Inflammatory macrophage (primary cell): ENCODE measurements around the gene NOL4L.
"Not testable (repeated sequence)": the region's sequence is repeated elsewhere in the genome, so short reads cannot be mapped to it uniquely, and the experiment has no call there.

Experiments
- DNase-seq, 2 donors: peaks; one replicate each; pipeline ENCODE4 v3.0.0-alpha.2; 2020 to 2022

The NOL4L gene

DNA sequence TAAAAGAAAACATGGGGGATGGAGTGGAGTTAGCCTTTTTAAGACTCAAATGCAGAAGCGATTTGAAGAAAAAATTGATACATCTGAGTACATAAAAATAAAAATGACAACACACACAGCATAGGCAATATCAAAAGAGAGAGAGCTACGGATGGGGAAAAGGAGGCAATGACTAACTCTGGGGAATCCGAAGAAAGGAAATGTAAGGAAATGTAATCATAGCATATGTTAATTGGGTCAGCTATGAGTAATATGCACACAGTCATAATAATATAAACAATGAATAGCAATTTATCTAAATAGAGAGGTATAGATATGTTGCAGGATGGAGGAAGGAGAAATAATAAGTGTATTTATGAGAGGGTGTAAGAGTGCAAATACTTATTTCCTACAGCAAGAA, 83.4 kb downstream of the NOL4L start:
- DNase-seq, result no peak

DNA sequence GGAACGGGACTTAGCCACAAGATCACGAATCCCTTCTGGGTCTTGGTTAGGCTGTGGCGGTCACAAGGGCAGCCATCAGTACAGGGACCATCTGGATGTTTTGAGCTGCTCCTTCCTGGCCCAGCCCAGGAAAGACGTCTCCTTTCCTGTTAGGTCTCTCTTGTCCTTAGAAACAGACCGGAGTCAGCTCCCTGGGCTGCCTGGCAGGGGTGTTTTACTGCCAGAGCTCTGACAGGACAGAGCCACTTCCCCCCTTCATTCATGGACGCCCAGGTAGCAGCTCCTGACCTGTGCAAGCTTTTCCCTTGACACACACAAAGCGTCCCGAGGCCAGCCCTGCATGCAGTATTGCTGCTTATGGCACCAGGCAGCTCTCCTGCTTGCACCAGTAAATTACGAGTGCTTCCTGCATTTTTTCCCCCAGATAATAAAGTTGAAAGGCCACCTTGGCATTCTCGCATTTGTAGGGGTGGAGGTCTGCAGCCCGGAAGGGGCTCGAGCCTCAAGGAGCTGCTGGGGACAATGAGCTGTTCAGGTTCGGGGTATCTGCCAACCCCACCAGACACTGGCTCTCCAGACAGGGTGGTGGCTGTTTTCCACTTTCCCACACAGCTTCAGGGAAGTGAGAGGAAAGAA, 87.4 kb downstream of the NOL4L start:
- DNase-seq, result no peak

DNA sequence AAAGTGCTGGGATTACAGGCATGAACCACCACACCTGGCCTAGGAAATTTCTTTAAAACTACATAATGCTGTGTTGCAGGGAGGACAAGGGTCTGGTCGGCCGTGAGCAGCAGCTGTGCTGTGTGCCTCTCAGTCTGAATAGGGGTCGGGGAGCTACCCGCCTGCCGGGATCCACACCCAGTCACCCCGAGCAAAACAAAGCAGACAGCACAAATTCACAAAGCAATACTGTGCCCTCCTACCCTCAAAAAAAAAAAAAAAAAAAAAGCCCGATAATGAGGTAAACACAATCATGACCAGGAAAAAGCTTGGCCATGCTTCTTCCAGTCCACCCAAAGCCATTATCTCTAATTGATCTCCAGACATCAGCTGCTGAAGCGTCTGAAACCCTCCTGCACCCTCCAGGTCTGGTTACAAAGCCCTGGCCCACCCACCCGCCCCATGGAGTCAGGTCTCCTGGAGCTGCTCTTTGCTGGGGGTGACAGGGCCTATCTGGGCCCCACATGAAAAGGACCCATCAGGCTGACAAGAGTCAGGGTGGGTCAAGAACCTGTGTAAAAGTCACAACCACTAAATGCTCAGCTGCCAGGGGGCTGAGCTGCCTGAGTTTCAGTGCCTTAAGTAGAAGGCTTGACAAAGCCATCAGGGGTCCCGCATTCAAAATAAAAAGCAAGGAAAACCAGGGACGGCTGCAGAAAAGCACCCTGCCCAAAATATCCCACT, 88.2 kb downstream of the NOL4L start:
- DNase-seq, result no peak

DNA sequence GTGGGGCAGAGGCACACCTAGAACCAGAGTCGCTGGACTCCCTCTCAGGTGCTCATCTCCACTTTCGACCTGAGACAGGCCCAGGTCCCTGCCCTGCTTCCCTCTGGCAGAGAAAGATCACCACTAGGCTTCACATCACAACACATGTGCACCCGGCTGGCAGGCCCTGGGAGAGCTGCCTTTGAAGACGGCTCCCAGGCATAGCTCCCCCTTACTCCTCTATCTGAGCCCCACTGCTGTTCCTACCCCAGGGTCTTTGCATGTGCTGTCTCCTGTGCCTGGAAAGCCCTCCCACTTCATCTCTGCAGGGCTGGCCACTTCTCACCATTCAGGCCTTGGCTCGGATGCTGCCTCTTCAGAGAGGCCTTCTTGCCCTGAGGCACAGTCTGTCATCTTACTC, 89.2 kb downstream of the NOL4L start:
- no peak for DNase-seq

DNA sequence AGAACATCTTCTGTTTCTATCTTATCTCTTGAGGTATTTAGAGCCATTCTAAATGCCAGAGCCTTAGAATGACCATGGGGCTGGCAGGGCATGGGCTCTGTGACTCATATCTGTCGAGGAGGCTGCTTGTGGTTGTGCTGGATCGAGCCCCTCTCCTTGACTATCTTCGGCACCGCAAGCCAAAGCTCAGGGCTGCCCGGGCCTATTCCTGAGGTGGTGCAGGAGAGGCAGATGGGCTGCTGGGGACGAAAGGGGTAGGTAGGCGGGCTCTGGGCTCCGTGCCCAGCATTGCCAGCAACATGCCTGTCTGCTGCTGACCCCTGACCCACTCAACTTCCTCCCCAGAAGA, 89.9 kb downstream of the NOL4L start:
- DNase-seq, result no peak

DNA sequence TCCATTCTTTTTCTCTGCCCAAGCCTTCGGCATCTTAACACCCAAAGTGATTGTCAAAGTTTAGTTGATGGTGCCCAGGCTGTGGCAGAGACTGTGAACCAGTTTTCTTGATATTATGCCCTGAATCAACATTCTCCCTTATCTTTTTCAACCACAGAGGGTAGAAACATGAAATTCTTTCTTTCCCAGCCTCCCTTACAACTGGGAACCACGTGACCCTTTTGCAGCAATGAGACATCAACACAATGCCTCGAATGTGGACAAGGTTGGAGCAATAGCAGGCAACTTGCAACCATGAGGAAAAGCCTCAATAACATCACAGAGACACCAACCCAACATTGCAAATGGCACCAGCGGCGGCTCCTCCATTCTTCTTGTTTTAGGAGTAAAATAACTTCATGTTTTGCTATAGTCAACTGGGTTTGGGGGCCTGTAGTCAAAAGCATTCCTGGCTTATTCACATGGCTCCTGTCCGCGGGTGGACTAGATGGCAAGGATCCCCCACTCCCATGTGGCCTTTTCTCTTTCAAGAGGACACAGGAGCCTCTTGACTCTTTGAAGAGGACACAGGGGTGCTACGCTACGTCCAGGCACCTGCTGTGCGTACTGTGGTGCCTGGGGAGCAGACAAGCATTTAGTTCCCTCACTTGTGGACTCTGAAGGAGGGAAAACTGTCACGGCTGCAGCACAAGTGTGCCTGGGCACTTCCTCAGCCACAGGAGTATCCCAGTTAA, 90.5 kb downstream of the NOL4L start:
- no peak for DNase-seq

DNA sequence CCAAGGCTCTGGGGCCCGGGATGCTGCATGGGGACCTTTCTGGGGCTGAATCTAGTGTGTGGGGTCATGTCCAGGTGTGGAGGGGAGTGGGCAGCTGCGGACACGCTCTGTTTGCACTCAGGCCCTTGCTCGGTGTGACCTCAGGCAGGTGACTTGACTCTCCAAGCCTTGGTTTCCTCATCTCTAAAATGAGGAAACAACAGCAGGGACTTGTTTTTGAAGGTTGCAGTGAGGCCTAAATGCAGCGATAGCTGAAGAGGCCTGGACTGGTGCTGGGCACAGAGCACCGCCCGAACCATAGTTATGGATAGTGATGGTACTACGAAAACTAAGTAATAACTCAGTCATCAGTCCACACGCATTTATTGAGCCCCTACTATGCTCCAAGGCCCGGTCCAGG, 91.8 kb downstream of the NOL4L start:
- DNase-seq, result no peak

DNA sequence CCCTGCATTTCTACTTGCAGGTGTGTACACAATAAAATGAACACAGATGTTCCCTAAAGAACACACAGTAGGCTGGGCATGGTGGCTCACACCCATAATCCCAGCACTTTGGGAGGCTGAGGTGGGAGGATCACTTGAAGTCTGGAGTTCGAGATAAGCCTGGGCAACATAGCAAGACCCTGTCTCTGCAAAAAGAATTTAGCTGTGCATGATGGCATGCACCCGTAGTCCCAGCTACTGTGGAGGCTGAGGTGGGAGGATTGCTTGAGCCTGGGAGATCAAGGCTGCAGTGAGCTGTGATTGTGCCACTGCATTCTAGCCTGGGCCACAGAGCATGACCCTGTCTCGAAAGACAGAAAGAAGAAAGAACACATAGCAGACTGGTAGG, 93.4 kb downstream of the NOL4L start:
- not testable (repeated sequence) for DNase-seq

DNA sequence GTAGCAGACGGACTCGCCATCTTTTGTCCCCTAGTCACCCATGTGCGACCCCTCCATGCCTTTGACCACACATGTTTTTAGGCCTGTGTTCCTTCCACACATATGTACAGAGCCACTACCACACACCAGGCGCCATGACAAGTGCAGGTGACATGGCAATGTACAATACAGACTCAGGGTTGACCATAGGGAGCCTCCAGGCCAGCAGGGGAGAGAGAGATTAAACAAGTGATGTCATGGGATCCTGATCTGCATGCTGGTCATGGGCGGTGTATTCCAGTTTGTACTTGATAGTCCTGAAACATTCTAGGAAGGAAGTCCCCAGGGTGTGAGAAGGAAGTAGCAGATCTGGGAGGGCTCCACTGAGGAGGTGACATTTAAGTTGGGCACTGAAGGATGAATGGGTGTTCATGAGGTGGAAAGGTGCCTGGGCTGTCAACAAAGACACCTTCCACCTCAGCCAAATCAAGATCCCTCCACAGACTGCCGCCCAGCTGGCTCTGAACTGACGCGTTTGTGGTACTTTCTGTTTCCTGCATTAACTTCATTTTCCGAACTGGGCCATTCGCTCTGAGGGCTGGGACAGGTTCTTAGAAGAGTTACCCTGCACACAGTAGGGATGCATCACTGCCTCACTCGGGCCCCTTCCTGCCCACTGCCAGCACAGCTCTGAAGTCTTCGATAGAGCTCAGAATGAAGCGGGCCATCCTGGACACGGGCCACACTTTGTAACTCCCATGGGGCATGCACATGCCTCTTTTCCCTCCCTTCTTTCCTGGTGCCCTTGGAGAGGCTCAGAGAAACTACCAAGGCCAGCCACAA, 94.0 kb downstream of the NOL4L start:
- no peak for DNase-seq

DNA sequence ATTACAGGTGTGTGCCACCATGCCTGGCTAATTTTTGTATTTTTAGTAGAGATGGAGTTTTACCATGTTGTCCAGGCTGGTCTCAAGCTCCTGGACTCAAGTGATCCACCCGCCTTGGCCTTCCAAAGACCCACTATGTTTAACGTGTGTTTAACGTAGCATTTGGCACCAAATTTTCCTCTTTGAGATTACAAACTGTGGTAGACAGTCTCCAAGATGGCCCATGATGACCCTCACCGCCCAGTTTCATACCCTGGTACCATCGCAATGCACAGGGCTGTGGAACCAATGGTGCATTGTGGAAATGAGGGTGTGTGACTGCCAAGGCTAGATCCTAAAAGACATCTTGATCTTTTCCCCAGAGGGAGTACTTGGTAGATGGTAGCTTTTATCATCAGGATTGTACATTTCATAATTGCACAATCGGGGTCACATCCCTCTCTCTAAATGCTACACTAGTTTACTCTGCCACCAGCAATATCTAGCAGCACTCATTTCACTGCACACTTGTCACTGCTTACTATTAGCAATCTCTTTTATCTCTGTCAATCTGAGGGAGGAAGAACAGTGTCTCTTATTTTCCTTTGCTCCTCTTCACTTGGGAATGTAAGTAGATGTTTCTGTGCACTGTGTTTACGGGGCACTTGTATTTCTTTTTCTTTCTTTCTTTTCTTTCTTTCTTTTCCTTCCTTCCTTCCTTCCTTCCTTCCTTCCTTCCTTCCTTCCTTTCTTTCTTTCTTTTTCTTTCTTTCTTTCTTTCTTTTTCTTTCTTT, 96.9 kb downstream of the NOL4L start:
- DNase-seq, result no peak

DNA sequence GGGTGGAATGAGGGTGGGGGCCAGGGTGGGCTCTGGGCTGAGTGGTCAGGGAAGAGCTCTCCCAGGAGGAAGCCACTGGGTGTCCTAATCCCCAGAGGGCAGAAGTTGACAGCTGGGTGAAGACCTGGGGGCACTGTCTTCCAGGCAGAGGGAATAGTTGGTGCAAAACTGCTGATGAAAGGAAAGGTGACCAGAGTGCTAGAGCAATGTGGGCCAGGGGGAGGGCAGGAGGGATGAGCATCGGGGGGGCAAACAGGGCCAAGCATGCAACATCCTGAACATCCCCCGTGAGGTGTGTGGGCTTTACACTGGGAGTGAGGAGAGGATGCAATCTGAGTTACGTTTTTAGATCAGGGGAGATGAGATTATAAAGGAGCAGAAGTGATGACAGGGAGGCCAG, 97.8 kb downstream of the NOL4L start:
- DNase-seq, result no peak

DNA sequence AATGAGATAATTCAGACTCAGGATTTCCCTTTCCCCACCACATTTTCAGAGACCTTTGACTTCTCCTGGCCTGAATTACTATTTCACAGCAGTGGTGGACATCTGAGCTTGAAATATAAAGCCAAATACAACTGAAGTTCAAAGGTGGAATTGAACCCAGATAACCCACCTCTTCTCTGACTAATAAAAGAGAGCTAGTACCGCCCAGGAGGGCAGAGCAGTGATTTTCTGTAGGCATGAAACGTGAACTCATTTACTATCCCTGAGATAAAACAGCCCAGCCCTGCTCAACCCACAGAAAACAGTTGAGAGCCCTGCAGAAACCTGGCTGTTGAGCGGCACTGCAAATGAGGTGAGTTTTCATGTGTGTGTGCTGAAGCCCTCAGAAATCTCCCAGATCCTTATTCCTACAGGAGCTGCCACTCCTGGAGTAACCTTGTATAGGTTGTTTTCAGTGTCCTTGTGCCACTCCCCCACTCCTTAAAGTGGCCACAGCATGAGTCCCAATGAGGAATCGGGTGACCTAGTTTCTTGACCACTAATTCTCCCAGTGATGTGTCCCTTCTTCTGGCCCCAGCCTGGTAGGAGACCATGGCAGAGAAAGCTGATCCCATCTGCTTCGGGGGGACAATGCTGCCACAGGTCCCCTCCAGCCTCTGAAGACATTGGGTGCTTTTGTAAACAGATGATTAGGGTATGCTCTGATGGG, 99.2 kb downstream of the NOL4L start:
- no peak for DNase-seq

DNA sequence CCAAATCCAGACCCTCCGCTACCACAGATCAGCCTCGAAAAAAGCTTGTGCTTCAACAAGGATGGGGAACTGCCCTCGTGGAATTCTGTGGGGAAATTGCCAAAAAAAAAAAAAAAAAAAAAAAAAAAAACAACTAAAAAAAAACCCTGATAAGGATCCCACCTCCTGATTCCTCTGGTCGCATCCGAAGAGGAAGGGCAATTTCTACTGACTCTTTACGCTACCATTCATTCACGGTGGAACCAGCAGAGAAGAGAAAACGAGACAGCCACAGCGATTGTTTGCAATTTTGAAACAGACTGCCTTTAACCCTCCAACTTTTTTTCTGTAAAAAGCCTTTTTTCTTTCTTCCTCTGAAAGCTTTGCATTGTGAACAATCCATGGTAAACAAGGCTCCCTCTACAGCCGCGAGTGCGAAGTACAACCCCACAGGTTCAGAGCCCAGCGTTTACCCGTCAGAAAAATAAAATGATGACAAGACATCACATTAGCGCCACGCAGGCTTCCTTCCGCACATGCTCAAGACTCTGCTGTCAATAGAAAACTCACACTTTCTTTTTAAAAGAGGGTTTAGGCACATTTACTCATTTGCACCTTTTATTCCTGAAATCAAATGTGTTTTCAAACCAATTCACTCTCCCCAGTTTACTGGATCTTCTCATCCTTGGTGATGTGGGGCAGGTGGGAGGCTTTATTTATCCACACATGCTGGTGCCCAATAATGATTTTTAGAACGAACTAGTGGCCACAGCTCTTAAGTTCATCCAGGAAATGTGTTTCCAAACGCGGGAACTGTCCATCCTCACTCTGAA, 100.0 kb downstream of the NOL4L start:
- DNase-seq, result peak; percentile 79 to 87

DNA sequence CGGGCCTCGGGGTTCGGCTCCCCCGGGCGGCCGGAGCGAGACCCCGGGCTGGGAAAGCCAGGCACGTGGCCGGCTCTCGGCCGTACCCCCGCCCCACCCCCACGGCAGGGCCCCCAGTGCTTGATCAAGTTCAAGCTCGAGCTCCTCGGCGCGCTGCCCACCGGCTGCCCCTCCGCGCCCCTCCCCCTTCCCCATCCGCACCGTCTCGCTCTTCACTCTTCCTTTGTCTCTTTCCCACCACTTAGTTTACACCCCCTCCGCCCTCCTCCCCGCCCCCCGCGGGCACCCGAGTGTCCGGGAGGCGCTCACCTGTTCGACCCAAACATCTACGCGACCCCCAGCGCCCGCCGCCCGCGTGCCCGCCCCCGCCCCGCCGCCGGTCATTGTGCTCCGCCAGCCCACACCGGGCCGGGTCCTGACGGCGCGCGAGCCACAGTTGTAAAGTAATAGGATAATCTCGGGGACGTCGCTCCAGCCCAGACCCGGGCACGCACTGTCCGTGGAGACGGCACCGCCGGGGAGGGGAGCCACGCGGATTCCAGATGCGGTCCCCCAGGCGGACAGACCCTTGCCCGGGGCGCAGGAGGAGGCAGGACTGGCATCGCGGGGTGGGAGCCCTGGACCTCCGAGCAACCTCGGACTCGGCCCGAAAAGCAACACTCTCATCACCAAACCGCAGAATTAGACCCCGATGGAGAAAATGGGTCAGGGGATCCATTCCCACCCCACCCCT, 100.7 kb downstream of the NOL4L start:
- DNase-seq, result no peak

DNA sequence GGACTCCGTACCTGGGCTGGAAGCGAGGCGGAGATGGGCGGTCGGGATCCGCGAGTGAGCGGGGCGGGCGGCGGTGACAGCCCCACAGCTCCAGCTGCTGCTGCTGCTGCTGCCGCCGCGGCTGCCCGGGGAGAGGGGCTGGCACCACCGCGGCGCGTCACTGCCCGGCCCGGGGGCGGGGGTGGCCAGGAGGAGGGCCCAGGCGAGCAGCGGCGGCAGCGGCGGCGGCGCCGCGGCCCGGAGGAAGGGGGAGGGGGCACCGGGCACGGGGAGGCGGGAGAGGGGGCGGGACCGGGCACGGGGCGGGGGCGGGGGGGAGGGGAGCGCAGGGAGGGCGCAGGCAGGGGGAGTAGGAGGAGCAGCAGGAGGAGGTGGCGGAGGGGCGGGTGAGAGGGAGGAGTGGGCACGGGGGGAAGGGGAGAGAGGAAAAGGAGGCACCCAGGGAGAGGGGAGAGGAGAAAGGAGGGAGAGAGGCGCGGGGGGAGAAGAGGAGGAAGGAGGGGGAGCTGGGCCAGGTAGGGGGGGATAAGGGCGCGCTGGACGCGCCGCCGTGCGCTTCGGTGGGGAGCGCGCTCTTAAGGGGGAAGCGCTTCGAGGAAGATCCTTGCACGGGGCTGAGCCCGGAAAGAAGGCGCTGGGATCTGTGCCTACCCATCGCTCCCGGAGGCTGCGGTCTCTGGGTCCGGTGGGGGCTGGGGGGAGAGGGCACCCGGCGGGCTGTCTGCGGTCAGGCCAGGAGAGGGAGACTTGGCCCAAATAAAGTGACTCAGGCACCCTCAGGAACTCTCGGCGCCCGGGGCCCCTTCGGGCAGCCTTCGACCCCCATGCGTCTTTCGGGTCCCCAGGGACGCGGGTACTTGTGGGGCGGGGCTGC, 101.5 kb downstream of the NOL4L start:
- DNase-seq, result peak; percentile 14 to 47

DNA sequence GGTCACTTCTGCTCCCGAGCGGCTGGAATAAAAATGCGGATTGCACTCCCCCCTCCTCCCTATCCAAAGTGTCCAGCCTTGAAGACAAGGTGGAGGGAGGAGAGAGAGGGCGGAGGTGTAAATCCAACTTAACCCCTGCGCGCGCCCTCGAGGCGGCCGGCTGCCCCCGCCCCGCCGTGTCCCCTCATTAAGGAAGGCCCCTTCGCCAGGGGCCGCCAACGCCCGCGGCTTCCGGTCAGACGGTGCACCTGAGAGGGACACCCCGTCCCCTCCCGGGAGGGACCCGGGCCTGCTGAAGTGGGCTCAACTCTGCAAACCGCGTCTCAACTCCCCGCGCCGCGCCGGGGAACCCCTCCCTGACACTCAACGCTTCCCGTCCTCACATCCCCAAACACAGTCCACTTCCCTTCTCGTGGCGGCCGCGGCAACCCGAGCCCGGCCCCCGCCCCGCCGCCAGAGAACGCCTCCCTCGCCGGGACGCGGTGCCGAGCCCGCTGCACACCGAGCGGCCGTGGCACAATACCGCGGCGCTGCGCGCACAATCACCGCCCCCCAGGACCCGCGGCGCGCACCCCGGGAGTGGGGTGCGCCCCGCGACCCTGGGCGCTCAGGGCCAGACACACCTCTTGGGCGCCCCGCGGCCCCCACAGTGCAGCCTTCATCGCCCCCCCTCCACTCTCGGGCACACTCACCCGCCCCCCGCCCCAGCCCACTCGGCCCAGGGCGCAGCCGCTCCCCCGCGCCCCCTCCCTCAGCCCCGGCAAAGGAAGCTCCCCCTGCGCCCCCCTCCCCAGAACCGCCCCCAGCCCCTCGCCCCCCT, 102.5 kb downstream of the NOL4L start:
- DNase-seq, result peak; percentile 62 to 72

DNA sequence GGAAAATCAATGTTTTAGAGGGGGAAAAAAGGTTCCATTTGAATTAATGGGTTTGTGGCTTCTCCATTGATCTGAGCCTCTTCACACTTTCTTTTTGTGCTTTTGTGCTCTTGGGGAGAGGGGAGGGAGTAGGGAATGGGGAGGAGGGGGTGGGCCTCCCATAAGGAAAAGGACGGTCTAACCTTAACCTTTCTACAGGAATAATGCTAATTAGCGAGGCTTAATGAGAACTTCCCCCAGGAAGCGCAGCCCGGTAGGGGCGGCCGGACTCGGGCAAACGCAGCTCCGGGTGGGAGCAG, 103.0 kb downstream of the NOL4L start:
- no peak for DNase-seq
